GM23248 (cell line): ENCODE data around the gene PGGHG.

ENCODE experiments used
- EZH2 ChIP-seq: fragments of 200-600 bp; sonication (generic); IDR thresholded peaks from 2 replicates; pipeline ENCODE4 v1.6.1; 2018; ENCODE audit warnings: antibody characterized with exemption, mild to moderate bottlenecking; ENCODE audit not compliant: insufficient read depth, poor library complexity, severe bottlenecking
- EZH2phosphoT487 ChIP-seq: fragments of 200-600 bp; sonication (generic); IDR thresholded peaks from 2 replicates; pipeline ENCODE4 v1.6.1; 2018; ENCODE audit warnings: antibody characterized with exemption, moderate library complexity, mild to moderate bottlenecking, low read depth; ENCODE audit not compliant: insufficient read depth

DNA sequence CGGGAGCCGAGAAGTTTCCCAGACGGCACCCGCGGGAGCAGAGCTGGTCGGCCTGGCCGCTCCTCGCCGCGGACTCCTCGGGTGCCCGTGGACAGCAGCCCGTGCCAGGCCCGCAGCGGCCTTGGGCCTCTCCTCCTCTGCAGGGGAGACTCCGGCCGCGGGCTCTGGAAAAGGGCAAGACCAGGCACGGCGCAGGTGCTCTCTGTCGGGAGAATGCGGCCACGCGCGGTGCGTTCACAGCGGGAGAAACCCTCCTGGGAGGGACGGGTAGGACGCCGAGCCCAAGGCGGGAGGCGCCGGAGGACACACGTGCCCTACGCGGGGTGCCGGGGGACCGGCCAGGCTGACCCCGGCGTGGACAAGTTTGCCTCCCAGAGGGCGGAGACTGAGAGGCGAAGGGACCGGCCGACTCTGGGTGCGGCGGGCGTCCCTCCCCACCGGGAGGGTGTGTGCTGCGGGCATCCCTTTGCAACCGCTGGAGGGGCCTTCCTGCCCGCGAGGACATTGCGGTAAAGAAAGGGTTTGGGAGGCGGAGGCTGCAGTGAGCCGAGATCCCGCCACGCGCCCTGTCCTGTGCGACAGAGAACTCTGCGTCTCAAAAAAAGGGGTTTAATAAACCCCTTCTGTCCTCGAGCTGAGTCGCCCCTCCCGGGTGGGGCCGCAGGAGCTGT is 27.2 kb downstream of the PGGHG start:
- TF ChIP-seq EZH2 (no peak), EZH2phosphoT487 (no peak)
